Breast epithelium (tissue), 3 donors: ENCODE data around the gene SMCO4.

Experiments
- POLR2A ChIP-seq: fragments of 450-650 bp; IDR thresholded peaks from one replicate; pipeline ENCODE4 v1.6.1; 2016; ENCODE audit warnings: antibody characterized with exemption, mild to moderate bottlenecking, moderate library complexity
- POLR2AphosphoS5 ChIP-seq, 3 donors: sonication (generic); formaldehyde crosslinking; IDR thresholded peaks; one replicate each; pipeline ENCODE4 v1.6.1; 2017; ENCODE audit warnings: antibody characterized with exemption in 3 of 3
- TF ChIP-seq, protein P1 (sequence below), 3 donors: fragments of 450-650 bp; IDR thresholded peaks; one replicate each; pipeline ENCODE4 v1.5.1; 2016 to 2017; ENCODE audit warnings: antibody characterized with exemption in 3 of 3, mild to moderate bottlenecking in 3 of 3, moderate library complexity in 3 of 3

- TF ChIP-seq, protein P1, sequence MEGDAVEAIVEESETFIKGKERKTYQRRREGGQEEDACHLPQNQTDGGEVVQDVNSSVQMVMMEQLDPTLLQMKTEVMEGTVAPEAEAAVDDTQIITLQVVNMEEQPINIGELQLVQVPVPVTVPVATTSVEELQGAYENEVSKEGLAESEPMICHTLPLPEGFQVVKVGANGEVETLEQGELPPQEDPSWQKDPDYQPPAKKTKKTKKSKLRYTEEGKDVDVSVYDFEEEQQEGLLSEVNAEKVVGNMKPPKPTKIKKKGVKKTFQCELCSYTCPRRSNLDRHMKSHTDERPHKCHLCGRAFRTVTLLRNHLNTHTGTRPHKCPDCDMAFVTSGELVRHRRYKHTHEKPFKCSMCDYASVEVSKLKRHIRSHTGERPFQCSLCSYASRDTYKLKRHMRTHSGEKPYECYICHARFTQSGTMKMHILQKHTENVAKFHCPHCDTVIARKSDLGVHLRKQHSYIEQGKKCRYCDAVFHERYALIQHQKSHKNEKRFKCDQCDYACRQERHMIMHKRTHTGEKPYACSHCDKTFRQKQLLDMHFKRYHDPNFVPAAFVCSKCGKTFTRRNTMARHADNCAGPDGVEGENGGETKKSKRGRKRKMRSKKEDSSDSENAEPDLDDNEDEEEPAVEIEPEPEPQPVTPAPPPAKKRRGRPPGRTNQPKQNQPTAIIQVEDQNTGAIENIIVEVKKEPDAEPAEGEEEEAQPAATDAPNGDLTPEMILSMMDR (IDR thresholded peaks at IDR 0.05) = no peak
- TF ChIP-seq POLR2A (no peak), POLR2AphosphoS5 (IDR thresholded peaks at IDR 0.05) (no peak)
Measured at GRCh38 chr11:93585758-93586157, 42.6 kb upstream of the SMCO4 start.
